ENCODE data around the gene FOXS1.
"Not testable (repeated sequence)": the region's sequence is repeated elsewhere in the genome, so short reads cannot be mapped to it uniquely, and the experiment has no call there.

FOXS1 gene

GRCh38 chr20:31835977-31836852 lies 9.2 kb downstream of the FOXS1 start:
- Mint-ChIP-seq H3K4me3 (no peak overlapping the region), H3K27me3 (no peaks in the 10 kb centered on the region), H3K9me3 (no peaks in the 10 kb centered on the region), H3K4me1 (no peaks in the 10 kb centered on the region), H3K27ac (no peak overlapping the region), H3K36me3 (no peaks in the 10 kb centered on the region)

GRCh38 chr20:31835554-31835953 lies 9.8 kb downstream of the FOXS1 start:
- no peak overlapping the region for H3K27ac Mint-ChIP-seq
- no peaks in the 10 kb centered on the region for H3K9me3 Mint-ChIP-seq
- H3K27me3 Mint-ChIP-seq = no peaks in the 10 kb centered on the region
- no peaks in the 10 kb centered on the region for H3K4me1 Mint-ChIP-seq
- no peaks in the 10 kb centered on the region for H3K36me3 Mint-ChIP-seq
- H3K4me3 Mint-ChIP-seq = no peak overlapping the region

GRCh38 chr20:31833931-31834521 lies 11.4 kb downstream of the FOXS1 start:
- Mint-ChIP-seq H3K27me3 (no peaks in the 10 kb centered on the region), H3K4me1 (no peaks in the 10 kb centered on the region), H3K9me3 (no peaks in the 10 kb centered on the region), H3K36me3 (no peaks in the 10 kb centered on the region), H3K4me3 (no peak overlapping the region), H3K27ac (no peak overlapping the region)

GRCh38 chr20:31833130-31833930 lies 12.1 kb downstream of the FOXS1 start:
- H3K9me3 Mint-ChIP-seq = no peaks in the 10 kb centered on the region
- H3K27me3 Mint-ChIP-seq = no peaks in the 10 kb centered on the region
- H3K27ac Mint-ChIP-seq = no peak overlapping the region
- H3K4me3 Mint-ChIP-seq = no peak overlapping the region
- no peaks in the 10 kb centered on the region for H3K4me1 Mint-ChIP-seq
- no peaks in the 10 kb centered on the region for H3K36me3 Mint-ChIP-seq

GRCh38 chr20:31831771-31832306 lies 13.6 kb downstream of the FOXS1 start:
- no peaks in the 10 kb centered on the region for H3K27me3 Mint-ChIP-seq
- no peaks in the 10 kb centered on the region for H3K4me1 Mint-ChIP-seq
- no peak overlapping the region for H3K4me3 Mint-ChIP-seq
- no peaks in the 10 kb centered on the region for H3K36me3 Mint-ChIP-seq
- no peaks in the 10 kb centered on the region for H3K9me3 Mint-ChIP-seq
- H3K27ac Mint-ChIP-seq = no peak overlapping the region

GRCh38 chr20:31831211-31831610 lies 14.2 kb downstream of the FOXS1 start:
- Mint-ChIP-seq H3K4me1 (no peaks in the 10 kb centered on the region), H3K27ac (no peak overlapping the region), H3K27me3 (no peaks in the 10 kb centered on the region), H3K9me3 (no peaks in the 10 kb centered on the region), H3K36me3 (no peaks in the 10 kb centered on the region), H3K4me3 (no peak overlapping the region)

GRCh38 chr20:31830406-31830981 lies 14.9 kb downstream of the FOXS1 start:
- Mint-ChIP-seq H3K4me3 (no peak overlapping the region), H3K36me3 (no peaks in the 10 kb centered on the region), H3K27ac (no peak overlapping the region), H3K27me3 (no peaks in the 10 kb centered on the region), H3K9me3 (no peaks in the 10 kb centered on the region), H3K4me1 (no peaks in the 10 kb centered on the region)

GRCh38 chr20:31829731-31830130 lies 15.7 kb downstream of the FOXS1 start:
- Mint-ChIP-seq H3K9me3 (no peaks in the 10 kb centered on the region), H3K27ac (no peak overlapping the region), H3K36me3 (no peaks in the 10 kb centered on the region), H3K4me1 (no peaks in the 10 kb centered on the region), H3K4me3 (no peak overlapping the region), H3K27me3 (no peaks in the 10 kb centered on the region)

GRCh38 chr20:31828016-31828415 lies 17.4 kb downstream of the FOXS1 start:
- H3K27ac Mint-ChIP-seq, H3K9me3 Mint-ChIP-seq, H3K4me1 Mint-ChIP-seq, H3K36me3 Mint-ChIP-seq, H3K27me3 Mint-ChIP-seq, H3K4me3 Mint-ChIP-seq: not testable (repeated sequence)

GRCh38 chr20:31827059-31827458 lies 18.3 kb downstream of the FOXS1 start:
- H3K9me3 Mint-ChIP-seq = no peaks in the 10 kb centered on the region

GRCh38 chr20:31826074-31826473 lies 19.3 kb downstream of the FOXS1 start:
- Mint-ChIP-seq H3K4me1 (peaks cover 7% of the 10 kb centered on the region), H3K4me3 (no peak overlapping the region), H3K36me3 (no peaks in the 10 kb centered on the region), H3K9me3 (no peaks in the 10 kb centered on the region), H3K27ac (no peak overlapping the region), H3K27me3 (no peaks in the 10 kb centered on the region)

More at GRCh38 chr20:31827059-31827458, 18.3 kb downstream of the FOXS1 start:
- Mint-ChIP-seq H3K4me3 (no peak overlapping the region), H3K4me1 (peaks cover 7% of the 10 kb centered on the region), H3K27me3 (no peaks in the 10 kb centered on the region), H3K27ac (no peak overlapping the region), H3K36me3 (no peaks in the 10 kb centered on the region)

GRCh38 chr20:31824554-31825313 lies 20.7 kb downstream of the FOXS1 start:
- Mint-ChIP-seq H3K9me3 (no peaks in the 10 kb centered on the region), H3K4me3 (no peak overlapping the region), H3K36me3 (no peaks in the 10 kb centered on the region), H3K4me1 (peaks cover 7% of the 10 kb centered on the region), H3K27ac (no peak overlapping the region), H3K27me3 (no peaks in the 10 kb centered on the region)

- peaks cover 7% of the 10 kb centered on the region for H3K4me1 Mint-ChIP-seq
- H3K36me3 Mint-ChIP-seq = no peaks in the 10 kb centered on the region
- no peaks in the 10 kb centered on the region for H3K27me3 Mint-ChIP-seq
- no peak overlapping the region for H3K4me3 Mint-ChIP-seq
- H3K9me3 Mint-ChIP-seq = no peaks in the 10 kb centered on the region
- H3K27ac Mint-ChIP-seq = no peak overlapping the region
Measured at GRCh38 chr20:31824125-31824485, 21.3 kb downstream of the FOXS1 start.

GRCh38 chr20:31823360-31824124 lies 21.9 kb downstream of the FOXS1 start:
- no peaks in the 10 kb centered on the region for H3K36me3 Mint-ChIP-seq
- H3K27me3 Mint-ChIP-seq = no peaks in the 10 kb centered on the region
- H3K9me3 Mint-ChIP-seq = no peaks in the 10 kb centered on the region
- peaks cover 7% of the 10 kb centered on the region for H3K4me1 Mint-ChIP-seq
- H3K27ac Mint-ChIP-seq = no peak overlapping the region
- no peak overlapping the region for H3K4me3 Mint-ChIP-seq
